ENCODE data around the gene SORCS2.

DNA sequence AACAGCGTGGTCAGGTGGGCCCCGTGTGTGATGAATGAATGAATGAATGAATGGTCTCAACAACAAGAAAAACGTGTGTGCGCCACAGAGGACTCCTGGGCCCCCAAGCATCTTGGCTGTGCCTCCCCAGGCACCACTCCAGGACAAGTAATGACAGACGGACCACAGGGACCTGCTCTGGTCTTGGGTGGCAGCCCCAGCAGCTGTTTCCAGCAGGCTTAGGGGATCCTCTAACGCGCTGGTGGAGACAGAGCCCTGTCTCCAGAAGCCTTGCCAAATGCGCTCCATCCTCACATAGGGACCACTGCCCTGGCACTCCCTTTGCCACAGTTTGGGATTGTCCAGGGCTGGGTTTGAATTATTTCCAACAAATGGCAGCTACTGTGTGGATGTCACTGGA is 203.3 kb downstream of the SORCS2 start:
- TF ChIP-seq CTCF (IDR thresholded peaks at IDR 0.05; ENCODE audit: control extremely low read depth in 1 of 3, insufficient read depth in 1 of 3, low read depth in 1 of 3, low read length in 3 of 3) = no peak
- TF ChIP-seq RFX5 (IDR thresholded peaks at IDR 0.05; ENCODE audit: borderline replicate concordance, low read depth, low read length) = no peak
- TF ChIP-seq CEBPB (IDR thresholded peaks at IDR 0.05; ENCODE audit: low read depth, low read length) = no peak
- no peak for TF ChIP-seq JUN (IDR thresholded peaks at IDR 0.05; ENCODE audit: low read depth, low read length)
